Measurements from ENCODE around the gene SLC13A2.

SLC13A2 gene

GRCh38 chr17:28492352-28493310, 19.2 kb downstream of the SLC13A2 start:
- DNase-seq (ENCODE audit: low read depth) = no peak

- no peak for DNase-seq (ENCODE audit: low read depth)
Measured at GRCh38 chr17:28493460-28493859, 20.0 kb downstream of the SLC13A2 start.

- peak; percentile 74 for DNase-seq (ENCODE audit: low read depth)
Measured at GRCh38 chr17:28494445-28495188, 21.2 kb downstream of the SLC13A2 start.

- DNase-seq (ENCODE audit: low read depth) = no peak
Measured at GRCh38 chr17:28495635-28496034, 22.2 kb downstream of the SLC13A2 start.

- DNase-seq (ENCODE audit: low read depth) = no peak
Measured at GRCh38 chr17:28497931-28498330, 24.5 kb downstream of the SLC13A2 start.

GRCh38 chr17:28498652-28499363, 25.4 kb downstream of the SLC13A2 start:
- no peak for DNase-seq (ENCODE audit: low read depth)

GRCh38 chr17:28499364-28499664, 25.9 kb downstream of the SLC13A2 start:
- DNase-seq (ENCODE audit: low read depth) = no peak

- DNase-seq (ENCODE audit: low read depth) = no peak
Measured at GRCh38 chr17:28499684-28500357, 26.4 kb downstream of the SLC13A2 start.

- no peak for DNase-seq (ENCODE audit: low read depth)
Measured at GRCh38 chr17:28500712-28501379, 27.4 kb downstream of the SLC13A2 start.

GRCh38 chr17:28501421-28502284, 28.2 kb downstream of the SLC13A2 start:
- DNase-seq (ENCODE audit: low read depth) = no peak

- DNase-seq (ENCODE audit: low read depth) = no peak
Measured at GRCh38 chr17:28503420-28503819, 30.0 kb downstream of the SLC13A2 start.

- DNase-seq (ENCODE audit: low read depth) = no peak
Measured at GRCh38 chr17:28505986-28506665, 32.7 kb downstream of the SLC13A2 start, which contains the start of gene FOXN1. Gene FOXN1, plus strand, starts transcription at chr17:28506348. Its CDS starts 17,622 bp downstream, at chr17:28523970.

- DNase-seq (ENCODE audit: low read depth) = no peak
Measured at GRCh38 chr17:28506763-28507487, 33.5 kb downstream of the SLC13A2 start.

- no peak for DNase-seq (ENCODE audit: low read depth)
Measured at GRCh38 chr17:28507567-28508203, 34.2 kb downstream of the SLC13A2 start.

GRCh38 chr17:28508211-28508724, 34.8 kb downstream of the SLC13A2 start:
- DNase-seq (ENCODE audit: low read depth) = no peak

- DNase-seq (ENCODE audit: low read depth) = no peak
Measured at GRCh38 chr17:28509789-28510188, 36.3 kb downstream of the SLC13A2 start.

GRCh38 chr17:28511858-28512461, 38.5 kb downstream of the SLC13A2 start:
- DNase-seq (ENCODE audit: low read depth) = no peak

GRCh38 chr17:28513476-28513875, 40.0 kb downstream of the SLC13A2 start:
- no peak for DNase-seq (ENCODE audit: low read depth)

All from stimulated activated CD8-positive, alpha-beta memory T cell treated with anti-CD3 and anti-CD28 coated beads, Interleukin-4, amount 100 ng/mL, for 24 hours (primary cell).